Adrenal gland (tissue), 5 donors: ENCODE results near the gene NDUFS6.

ENCODE experiments used
- CTCF ChIP-seq, 6 experiments: fragments of 450-650 bp in 4 of 6; fragments of 200-600 bp in 2 of 6; sonication (generic) in 1 of 6; IDR thresholded peaks; 1 replicate in 5 of 6; 2 replicates in 1 of 6; pipeline versions ENCODE4 v1.5.1 to v1.8.0; 2016 to 2021; ENCODE audit warnings: antibody characterized with exemption in 6 of 6, mild to moderate bottlenecking in 2 of 6, moderate library complexity in 1 of 6
- POLR2A ChIP-seq, 2 donors: fragments of 450-650 bp; IDR thresholded peaks; one replicate each; pipeline ENCODE4 v1.6.1; 2017; ENCODE audit warnings: antibody characterized with exemption in 2 of 2, mild to moderate bottlenecking in 2 of 2, moderate library complexity in 1 of 2
- donor health status: DM: no; HTN: no; CAD: no.

DNA sequence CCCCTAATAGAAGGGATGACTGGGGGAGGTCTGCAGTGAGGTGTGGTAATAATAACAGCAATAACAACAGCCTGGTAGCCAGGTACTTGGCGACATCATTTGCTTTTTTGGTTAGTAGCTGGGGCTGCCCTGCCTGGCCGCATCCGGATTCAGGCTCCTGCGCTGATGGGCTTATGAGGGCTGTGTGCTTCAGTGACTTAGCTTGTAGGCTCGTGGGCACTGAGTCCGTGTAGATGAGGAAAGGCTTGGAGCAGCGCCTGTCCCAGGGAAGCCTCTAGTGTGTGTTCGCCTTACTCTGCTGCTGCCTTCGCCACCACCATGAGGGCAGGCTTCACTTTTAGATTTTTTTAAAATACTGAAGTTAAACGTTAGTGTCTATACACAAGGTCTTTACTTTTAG lies 4.5 kb downstream of the NDUFS6 start:
- TF ChIP-seq POLR2A (IDR thresholded peaks at IDR 0.05) (no peak), CTCF (IDR thresholded peaks at IDR 0.05) (no peak)
